NCI-H2081 treated with DMSO at 0.1 percent for 48 hours (cell line): Measurements from ENCODE around the gene HAUS8.
"Not testable (repeated sequence)": the region's sequence is repeated elsewhere in the genome, so short reads cannot be mapped to it uniquely, and the experiment has no call there.

Experiments
- DNase-seq: peaks from one replicate; lab custom pipeline; 2025; lab: John Stamatoyannopoulos, UW

HAUS8 gene

GRCh38 chr19:17101686-17102628 lies 26.7 kb upstream of the HAUS8 start:
- DNase-seq: no peak

- no peak for DNase-seq
These were observed 23.1 kb upstream of the HAUS8 start for GRCh38 chr19:17098326-17098725.

GRCh38 chr19:17097593-17098126 lies 22.4 kb upstream of the HAUS8 start:
- no peak for DNase-seq

GRCh38 chr19:17095141-17095919 lies 20.1 kb upstream of the HAUS8 start:
- no peak for DNase-seq

GRCh38 chr19:17094694-17095093 lies 19.4 kb upstream of the HAUS8 start:
- DNase-seq: not testable (repeated sequence)

- no peak for DNase-seq
These were observed 17.4 kb upstream of the HAUS8 start for GRCh38 chr19:17092696-17093095.

GRCh38 chr19:17091758-17092333 lies 16.6 kb upstream of the HAUS8 start:
- DNase-seq: no peak

- DNase-seq: no peak
These were observed 15.3 kb upstream of the HAUS8 start for GRCh38 chr19:17090583-17090982.

GRCh38 chr19:17088552-17088951 lies 13.3 kb upstream of the HAUS8 start:
- DNase-seq: no peak

- DNase-seq: no peak
These were observed 11.6 kb upstream of the HAUS8 start for GRCh38 chr19:17086834-17087233.

GRCh38 chr19:17086120-17086519 lies 10.9 kb upstream of the HAUS8 start:
- DNase-seq: no peak

GRCh38 chr19:17081672-17082630 lies 6.7 kb upstream of the HAUS8 start:
- DNase-seq: no peak

GRCh38 chr19:17080440-17080801 lies 5.2 kb upstream of the HAUS8 start:
- DNase-seq: no peak

GRCh38 chr19:17079710-17080439 lies 4.6 kb upstream of the HAUS8 start:
- DNase-seq: no peak

GRCh38 chr19:17078920-17079709 lies 3.9 kb upstream of the HAUS8 start:
- DNase-seq: no peak

GRCh38 chr19:17078036-17078919 lies 3.0 kb upstream of the HAUS8 start:
- no peak for DNase-seq

- DNase-seq: no peak
These were observed 2.3 kb upstream of the HAUS8 start for GRCh38 chr19:17077447-17078028.

- DNase-seq: no peak
These were observed 1.3 kb upstream of the HAUS8 start for GRCh38 chr19:17076543-17076991.
